Measurements from ENCODE around the gene ZNF780A.
"Not testable (repeated sequence)": the region's sequence is repeated elsewhere in the genome, so short reads cannot be mapped to it uniquely, and the experiment has no call there.

The ZNF780A gene

DNA sequence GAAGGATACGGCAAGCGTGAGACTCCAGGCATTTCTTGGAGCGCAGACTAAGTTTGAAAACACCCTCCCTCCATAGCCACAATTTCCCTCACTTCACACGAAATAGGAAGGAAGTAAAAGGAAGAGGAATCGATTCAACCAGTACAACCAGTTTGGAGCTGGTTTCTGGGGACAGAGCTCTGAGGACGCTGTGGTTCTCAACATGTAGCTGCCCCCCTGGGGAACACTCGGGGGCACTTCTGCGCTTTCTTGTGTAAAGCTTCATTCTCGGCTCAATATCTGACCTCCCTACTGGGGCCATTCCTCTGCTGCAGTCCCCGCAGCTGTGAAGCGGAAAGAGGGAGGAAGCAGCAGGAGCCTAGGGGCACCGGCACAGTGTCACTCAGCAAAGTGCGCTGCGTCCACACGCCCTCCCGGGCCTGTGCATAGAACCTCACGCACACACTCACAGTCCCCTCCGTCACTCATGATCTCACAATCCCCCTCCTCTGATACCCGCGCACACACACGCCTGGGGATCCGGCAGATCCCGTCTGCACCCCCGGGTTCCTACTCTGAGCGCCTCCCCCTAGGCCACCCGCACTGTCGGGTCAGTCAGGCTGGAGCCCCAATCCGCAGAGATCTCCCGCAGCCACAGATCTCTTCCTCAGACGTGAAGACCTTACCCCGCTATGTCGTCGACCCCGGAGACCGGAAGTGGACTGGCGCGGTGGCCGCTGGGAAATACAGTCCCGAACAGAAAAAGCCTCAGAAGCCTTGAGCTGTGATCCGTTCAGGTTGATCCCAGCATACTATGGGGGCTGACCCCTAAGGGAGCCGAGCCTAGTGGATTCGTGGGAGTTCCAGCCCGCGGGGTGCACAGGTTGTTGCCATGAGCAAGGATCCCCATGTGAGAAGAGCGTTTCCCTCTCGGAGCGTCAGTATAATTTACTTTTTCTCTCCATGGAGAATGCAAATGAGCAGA is at the start of gene ZNF780A:
ZNF780A (minus strand) TSS at position 703 of the 964 bp plus-strand sequence. CDS start 6,190 bp downstream, outside the sequence.
- DNase-seq, result peak; percentile 79

- DNase-seq, result peak; percentile 70
These were observed 49.0 kb upstream of the ZNF780A start for GRCh38 chr19:40139533-40140287.

GRCh38 chr19:40136818-40137217 is 46.1 kb upstream of the ZNF780A start:
- DNase-seq, result no peak

GRCh38 chr19:40134866-40135265 is 44.1 kb upstream of the ZNF780A start:
- DNase-seq, result no peak

GRCh38 chr19:40133491-40133890 is 42.7 kb upstream of the ZNF780A start:
- DNase-seq, result no peak

- no peak for DNase-seq
These were observed 39.3 kb upstream of the ZNF780A start for GRCh38 chr19:40130013-40130412.

GRCh38 chr19:40129425-40129824 is 38.7 kb upstream of the ZNF780A start:
- DNase-seq, result no peak

DNA sequence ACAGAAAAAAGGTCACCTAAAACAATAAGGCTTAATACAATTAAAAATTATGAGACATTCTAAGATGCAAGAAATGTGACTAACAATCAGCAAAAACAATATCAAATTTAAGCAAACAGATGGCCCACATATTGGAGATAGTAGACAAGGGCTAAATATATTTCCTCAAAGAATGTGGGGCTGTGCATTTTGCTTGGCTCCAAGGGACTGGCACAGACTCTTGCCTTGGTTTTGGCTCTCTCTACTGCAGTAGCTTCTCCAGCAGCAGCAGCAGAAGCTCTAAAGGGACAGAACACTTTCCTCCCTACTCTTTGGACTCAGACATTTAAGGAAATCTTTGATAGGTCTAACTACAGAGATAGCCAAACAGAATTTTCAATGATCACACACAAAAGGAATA is 38.2 kb upstream of the ZNF780A start:
- DNase-seq, result no peak

GRCh38 chr19:40119380-40119779 is 28.6 kb upstream of the ZNF780A start:
- DNase-seq, result no peak

GRCh38 chr19:40118638-40119037 is 27.9 kb upstream of the ZNF780A start:
- DNase-seq, result not testable (repeated sequence)

- no peak for DNase-seq
These were observed 25.3 kb upstream of the ZNF780A start for GRCh38 chr19:40116075-40116474.

DNA sequence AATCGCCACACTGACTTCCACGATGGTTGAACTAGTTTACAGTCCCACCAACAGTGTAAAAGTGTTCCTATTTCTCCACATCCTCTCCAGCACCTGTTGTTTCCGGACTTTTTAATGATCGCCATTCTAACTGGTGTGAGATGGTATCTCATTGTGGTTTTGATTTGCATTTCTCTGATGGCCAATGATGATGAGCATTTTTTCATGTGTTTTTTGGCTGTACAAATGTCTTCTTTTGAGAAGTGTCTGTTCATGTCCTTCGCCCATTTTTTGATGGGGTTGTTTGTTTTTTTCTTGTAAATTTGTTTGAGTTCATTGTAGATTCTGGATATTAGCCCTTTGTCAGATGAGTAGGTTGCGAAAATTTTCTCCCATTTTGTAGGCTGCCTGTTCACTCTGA is 23.4 kb upstream of the ZNF780A start:
- not testable (repeated sequence) for DNase-seq

DNA sequence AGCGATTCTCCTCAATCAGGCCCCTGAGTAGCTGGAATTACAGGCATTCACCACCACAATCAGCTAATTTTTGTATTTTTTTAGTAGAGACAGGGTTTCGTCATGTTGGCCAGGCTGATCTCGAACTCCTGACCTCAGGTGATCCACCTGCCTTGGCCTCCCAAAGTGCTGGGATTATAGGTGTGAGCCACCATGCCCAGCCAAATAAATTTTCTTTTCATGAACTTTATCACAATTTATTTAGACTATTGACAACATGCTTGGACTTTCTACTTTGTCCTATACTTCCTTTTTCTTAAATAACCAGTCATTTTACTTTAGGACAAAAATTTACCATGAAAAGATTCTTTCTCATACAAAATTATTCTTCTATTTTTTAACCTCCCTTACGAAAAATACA is 21.5 kb upstream of the ZNF780A start:
- not testable (repeated sequence) for DNase-seq

DNA sequence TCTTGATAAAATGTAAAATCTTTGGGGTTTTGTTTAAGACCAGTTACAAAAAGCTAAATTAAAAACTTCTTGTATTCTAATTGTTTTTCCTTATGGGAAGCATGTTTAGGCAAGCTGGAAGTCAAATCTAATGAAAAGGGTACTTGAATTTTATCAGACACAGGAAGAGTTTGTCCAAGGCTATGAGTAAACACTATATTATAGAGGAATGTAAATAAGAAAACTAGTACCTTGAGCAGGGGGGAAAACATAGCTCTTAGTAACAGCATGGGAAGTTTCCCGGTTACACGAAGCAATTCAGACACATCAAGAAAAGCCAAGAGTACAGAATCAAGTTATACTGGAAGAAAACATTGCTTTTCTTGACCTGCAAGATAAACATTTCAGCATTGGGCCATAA is 19.8 kb upstream of the ZNF780A start:
- DNase-seq, result no peak

DNA sequence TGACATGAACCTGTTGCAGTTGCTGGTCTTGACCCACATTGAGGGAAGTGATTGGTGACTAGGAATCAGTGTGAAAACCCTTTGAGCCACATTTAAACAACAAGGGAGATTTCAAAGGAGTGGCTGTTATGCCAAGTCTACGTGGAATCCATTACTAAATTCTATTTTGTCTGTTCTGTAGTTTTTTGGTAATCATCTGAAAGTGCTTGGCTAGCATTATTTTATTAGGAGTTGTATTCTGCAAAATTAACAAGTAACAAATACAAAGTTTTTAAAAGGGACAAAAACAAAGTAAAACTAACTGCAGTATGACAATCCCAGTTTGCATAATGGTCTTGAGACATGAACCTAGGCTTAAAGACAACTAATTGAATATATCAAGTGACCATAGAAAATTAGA is 14.0 kb upstream of the ZNF780A start:
- DNase-seq, result no peak

- DNase-seq, result no peak
These were observed 12.9 kb upstream of the ZNF780A start for GRCh38 chr19:40103600-40103999.

DNA sequence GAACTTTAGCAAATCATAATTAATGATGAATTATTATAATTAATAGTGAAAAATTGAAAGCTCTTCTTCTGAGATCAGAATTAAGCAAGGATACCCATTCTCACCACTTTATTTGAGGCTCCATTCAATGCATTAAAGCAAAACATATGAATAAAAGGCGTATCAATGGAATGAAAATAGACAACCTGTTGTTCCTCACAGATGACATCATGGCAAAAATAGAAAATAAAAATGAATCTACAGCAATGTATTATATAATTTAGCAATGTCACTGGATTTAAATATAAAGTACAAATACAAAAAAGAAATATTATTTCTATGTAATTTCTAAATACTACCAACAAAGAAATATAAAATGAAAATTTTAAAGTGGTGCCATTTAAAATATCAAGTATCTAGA is 11.1 kb upstream of the ZNF780A start:
- no peak for DNase-seq

DNA sequence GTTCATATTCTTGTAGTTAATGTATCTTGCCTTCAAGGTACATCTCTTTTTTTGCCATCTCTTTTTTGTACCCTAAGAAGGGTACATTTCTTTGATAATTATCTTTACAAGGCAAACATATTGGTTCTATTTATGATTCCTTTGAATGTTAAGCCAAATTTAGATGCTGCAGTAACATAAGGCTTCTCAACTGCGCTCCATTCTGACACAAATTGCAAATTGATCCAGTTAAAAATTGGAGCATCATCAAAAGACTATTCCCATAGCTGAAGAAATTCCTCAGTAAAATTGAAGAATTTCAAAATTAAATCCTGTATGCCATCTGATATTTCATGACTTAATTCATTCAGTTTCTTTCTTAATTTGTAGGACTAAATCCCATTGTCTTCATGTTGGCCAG is 2.7 kb upstream of the ZNF780A start:
- no peak for DNase-seq

GRCh38 chr19:40091205-40092129 is 724 bp upstream of the ZNF780A start:
- DNase-seq, result no peak

DNA sequence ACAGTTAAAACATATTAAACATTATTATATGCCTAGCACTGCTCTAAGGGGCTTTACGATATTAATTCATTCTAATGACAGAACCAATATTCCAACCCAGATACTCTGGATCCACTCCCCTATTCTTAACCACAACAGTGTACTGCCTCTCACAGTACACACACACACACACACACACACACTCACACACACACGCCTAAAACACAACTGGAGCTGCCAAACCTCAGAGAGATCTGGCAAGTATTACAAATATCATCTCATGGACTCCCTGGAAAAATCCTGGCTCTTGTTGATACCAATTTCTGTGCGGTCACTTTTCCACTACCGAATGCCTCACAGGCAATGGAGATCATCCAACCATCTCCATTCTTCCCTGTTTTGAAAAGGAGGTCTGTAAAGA is 1.3 kb downstream of the ZNF780A start:
- peak; percentile 23 for DNase-seq

GRCh38 chr19:40088299-40089047 is 2.3 kb downstream of the ZNF780A start:
- DNase-seq, result no peak

GRCh38 chr19:40084948-40085347 is 5.8 kb downstream of the ZNF780A start:
- no peak for DNase-seq
